ENCODE results near the gene NFAT5.

Gene NFAT5

GRCh38 chr16:69606985-69607384 is 41.2 kb downstream of the NFAT5 start:
- peaks cover 2% of the 10 kb centered on the region; the same call in 1 of the 2 replicates for H4K20me1 ChIP-seq (ENCODE audit: insufficient read depth, low read length)
- no peak overlapping the region for H3K27ac ChIP-seq (ENCODE audit: low read length)
- H3K4me3 ChIP-seq (ENCODE audit: low read depth in 1 of 2, low read length in 2 of 2), result no peak overlapping the region
- H3K9ac ChIP-seq (ENCODE audit: low read depth, low read length), result no peak overlapping the region
- no peaks in the 10 kb centered on the region for H3K27me3 ChIP-seq (ENCODE audit: insufficient read depth, low read length, poor library complexity)
- H3K36me3 ChIP-seq (ENCODE audit: insufficient read depth, low read length), result no peaks in the 10 kb centered on the region
- DNase-seq (no peak), ATAC-seq (ENCODE audit: insufficient read depth, low read depth) (no peak)
- TF ChIP-seq EZH2 (IDR thresholded peaks at IDR 0.05; ENCODE audit: borderline replicate concordance, low read depth, low read length, severe bottlenecking) (no peak), CTCF (IDR thresholded peaks at IDR 0.05; ENCODE audit: borderline replicate concordance, extremely low read depth, low read length, poor library complexity, severe bottlenecking) (no peak)
- no peak overlapping the region for H3K4me2 ChIP-seq (ENCODE audit: insufficient read depth, low read length)
- H3K4me1 ChIP-seq (ENCODE audit: insufficient read depth, low read length), result no peaks in the 10 kb centered on the region
- no peak overlapping the region for H2AFZ ChIP-seq (ENCODE audit: low read depth, low read length)
- peaks cover 60% of the 10 kb centered on the region for H3K79me2 ChIP-seq (ENCODE audit: insufficient read depth, low read length)
- H3K9me3 ChIP-seq (ENCODE audit: insufficient read depth, low read length, severe bottlenecking), result no peaks in the 10 kb centered on the region

- Histone ChIP-seq H3K9ac (ENCODE audit: low read depth, low read length) (no peak overlapping the region), H3K79me2 (ENCODE audit: insufficient read depth, low read length) (peaks cover 61% of the 10 kb centered on the region), H2AFZ (ENCODE audit: low read depth, low read length) (no peak overlapping the region), H3K9me3 (ENCODE audit: insufficient read depth, low read length, severe bottlenecking) (no peaks in the 10 kb centered on the region), H3K4me2 (ENCODE audit: insufficient read depth, low read length) (no peak overlapping the region), H3K27ac (ENCODE audit: low read length) (no peak overlapping the region), H3K4me3 (ENCODE audit: low read depth in 1 of 2, low read length in 2 of 2) (no peak overlapping the region), H3K36me3 (ENCODE audit: insufficient read depth, low read length) (no peaks in the 10 kb centered on the region), H3K4me1 (ENCODE audit: insufficient read depth, low read length) (no peaks in the 10 kb centered on the region), H3K27me3 (ENCODE audit: insufficient read depth, low read length, poor library complexity) (no peaks in the 10 kb centered on the region), H4K20me1 (ENCODE audit: insufficient read depth, low read length) (peaks cover 5% of the 10 kb centered on the region; the same call in 1 of the 2 replicates)
- DNase-seq (no peak), ATAC-seq (ENCODE audit: insufficient read depth, low read depth) (no peak)
- TF ChIP-seq CTCF (IDR thresholded peaks at IDR 0.05; ENCODE audit: borderline replicate concordance, extremely low read depth, low read length, poor library complexity, severe bottlenecking) (no peak), EZH2 (IDR thresholded peaks at IDR 0.05; ENCODE audit: borderline replicate concordance, low read depth, low read length, severe bottlenecking) (no peak)
Observed at GRCh38 chr16:69607674-69608073, 41.9 kb downstream of the NFAT5 start.

DNA sequence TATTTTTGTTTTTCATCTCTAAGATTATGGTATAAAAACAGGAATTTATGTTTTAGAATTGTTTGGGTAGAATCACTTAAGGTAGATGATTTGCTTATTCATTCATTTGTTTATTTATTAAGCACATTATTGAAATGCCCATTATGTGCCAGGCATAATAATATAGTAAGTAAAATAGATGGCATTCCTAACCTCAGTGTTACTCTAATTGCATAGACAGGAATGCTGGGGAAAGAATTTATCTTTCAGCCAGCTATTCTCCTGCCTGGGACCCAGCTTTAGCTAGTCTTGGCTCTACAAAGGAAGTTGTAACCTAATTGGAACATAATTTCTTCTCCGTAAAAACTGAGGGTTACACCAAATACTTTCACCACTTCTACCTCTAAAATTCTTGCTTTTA is 44.6 kb downstream of the NFAT5 start:
- H3K36me3 ChIP-seq (ENCODE audit: insufficient read depth, low read length), result no peaks in the 10 kb centered on the region
- no peak overlapping the region for H3K27ac ChIP-seq (ENCODE audit: low read length)
- DNase-seq (no peak), ATAC-seq (ENCODE audit: insufficient read depth, low read depth) (no peak)
- no peak overlapping the region for H3K9ac ChIP-seq (ENCODE audit: low read depth, low read length)
- no peaks in the 10 kb centered on the region for H3K9me3 ChIP-seq (ENCODE audit: insufficient read depth, low read length, severe bottlenecking)
- TF ChIP-seq CTCF (IDR thresholded peaks at IDR 0.05; ENCODE audit: borderline replicate concordance, extremely low read depth, low read length, poor library complexity, severe bottlenecking), result no peak
- TF ChIP-seq EZH2 (IDR thresholded peaks at IDR 0.05; ENCODE audit: borderline replicate concordance, low read depth, low read length, severe bottlenecking), result no peak
- no peaks in the 10 kb centered on the region for H3K27me3 ChIP-seq (ENCODE audit: insufficient read depth, low read length, poor library complexity)
- H3K4me2 ChIP-seq (ENCODE audit: insufficient read depth, low read length), result no peak overlapping the region
- peaks cover 50% of the 10 kb centered on the region for H3K79me2 ChIP-seq (ENCODE audit: insufficient read depth, low read length)
- H2AFZ ChIP-seq (ENCODE audit: low read depth, low read length), result no peak overlapping the region
- H4K20me1 ChIP-seq (ENCODE audit: insufficient read depth, low read length), result peaks cover 5% of the 10 kb centered on the region; the same call in 1 of the 2 replicates
- H3K4me3 ChIP-seq (ENCODE audit: low read depth in 1 of 2, low read length in 2 of 2), result no peak overlapping the region
- H3K4me1 ChIP-seq (ENCODE audit: insufficient read depth, low read length), result no peaks in the 10 kb centered on the region

All from DND-41 (cell line).